CD4-positive, alpha-beta T cell (primary cell): ENCODE data around the gene PSMC3. TPM values are rescaled to one million over a fixed set of nuclear protein-coding genes. Genes with fewer than 3 reads are reported as not detected.

Experiments used
- ATAC-seq: fragments of 200-7000 bp; cut with Tn5 transposase; one replicate; pipeline ENCODE4 v1.10.0; 2022; ENCODE audit warnings: mild to moderate bottlenecking; ENCODE audit not compliant: poor library complexity
- CTCF ChIA-PET: fragments of 350-600 bp; sonication (Branson Sonifier 250); formaldehyde crosslinking; loops from one replicate; lab custom pipeline; 2021; ENCODE audit warnings: antibody characterized with exemption, inconsistent platforms; lab: Charles Lee
- POLR2A ChIA-PET: fragments of 350-600 bp; sonication (Branson Sonifier 250); formaldehyde crosslinking; loops from one replicate; lab custom pipeline; 2021; ENCODE audit warnings: antibody characterized with exemption, inconsistent platforms; lab: Charles Lee
- DNase-seq, 14 experiments: peaks; one replicate each; pipeline ENCODE4 v3.0.0-alpha.2; 2013 to 2020; ENCODE audit warnings: mixed read lengths in 2 of 14
- H3K27ac ChIP-seq, 2 donors: one replicate each; pipeline versions ENCODE4 v1.5.1 to v1.7.0; 2013; ENCODE audit warnings: low read length in 2 of 2, low read depth in 1 of 2, mild to moderate bottlenecking in 1 of 2
- H3K27me3 ChIP-seq, 2 experiments: 1 replicate in 1 of 2; 2 replicates in 1 of 2; pipeline versions ENCODE4 v1.6.1 to v1.7.0; 2013; ENCODE audit warnings: low read length in 2 of 2, control low read depth in 1 of 2, mild to moderate bottlenecking in 1 of 2, moderate library complexity in 1 of 2; ENCODE audit not compliant: insufficient read depth in 2 of 2, control insufficient read depth in 1 of 2
- H3K36me3 ChIP-seq: one replicate; pipeline ENCODE4 v1.6.1; 2013; ENCODE audit warnings: low read length, control low read depth; ENCODE audit not compliant: insufficient read depth
- H3K4me1 ChIP-seq: one replicate; pipeline ENCODE4 v1.6.1; 2013; ENCODE audit warnings: low read length, control low read depth; ENCODE audit not compliant: insufficient read depth
- H3K4me3 ChIP-seq: one replicate; pipeline ENCODE4 v1.5.1; 2013; ENCODE audit warnings: mild to moderate bottlenecking, low read length, moderate library complexity
- H3K9me3 ChIP-seq, 2 experiments: 1 replicate in 1 of 2; 2 replicates in 1 of 2; pipeline versions ENCODE4 v1.6.1 to v1.7.0; 2013; ENCODE audit warnings: low read length in 2 of 2, mild to moderate bottlenecking in 2 of 2, control low read depth in 1 of 2, moderate library complexity in 1 of 2; ENCODE audit not compliant: control insufficient read depth in 1 of 2, insufficient read depth in 1 of 2
- H3K27ac Mint-ChIP-seq: one replicate; pipeline ENCODE4 v1.8.0; 2020; ENCODE audit warnings: mixed read lengths
- H3K27me3 Mint-ChIP-seq: one replicate; pipeline ENCODE4 v1.8.0; 2021; ENCODE audit warnings: mixed read lengths
- H3K36me3 Mint-ChIP-seq: one replicate; pipeline ENCODE4 v1.8.0; 2021; ENCODE audit warnings: low read depth, mixed read lengths
- H3K4me1 Mint-ChIP-seq: one replicate; pipeline ENCODE4 v1.8.0; 2021; ENCODE audit warnings: low read depth, mixed read lengths
- H3K4me3 Mint-ChIP-seq: one replicate; pipeline ENCODE4 v1.8.0; 2020; ENCODE audit warnings: mild to moderate bottlenecking, mixed read lengths
- H3K9me3 Mint-ChIP-seq: one replicate; pipeline ENCODE4 v1.8.0; 2020; ENCODE audit warnings: mixed read lengths
- intact Hi-C, 2 experiments: fragments of 100-400 bp; cut with DNase I in 1 of 2; cut with micrococcal nuclease in 1 of 2; formaldehyde crosslinking; loops; one replicate each; pipeline versions ENCODE4 v1.15.1 to v1.9.0; 2023 to 2025; cut with DNase I, micrococcal nuclease
- total RNA-seq, 174 experiments: library from RNA in 2 of 174; stranded (reverse) in 2 of 174; gene quantifications; one replicate each; pipeline ENCODE4 v1.2.3 and lab custom pipeline; 2021 to 2026
- TF ChIP-seq, protein P1 (sequence below): fragments of 200-600 bp; IDR thresholded peaks from one replicate; pipeline ENCODE4 v1.8.0; 2022; ENCODE audit warnings: antibody characterized with exemption, mild to moderate bottlenecking

Gene PSMC3
- total RNA-seq, 2 experiments from 2014 or later = 51.3 to 59.5 TPM

DNA sequence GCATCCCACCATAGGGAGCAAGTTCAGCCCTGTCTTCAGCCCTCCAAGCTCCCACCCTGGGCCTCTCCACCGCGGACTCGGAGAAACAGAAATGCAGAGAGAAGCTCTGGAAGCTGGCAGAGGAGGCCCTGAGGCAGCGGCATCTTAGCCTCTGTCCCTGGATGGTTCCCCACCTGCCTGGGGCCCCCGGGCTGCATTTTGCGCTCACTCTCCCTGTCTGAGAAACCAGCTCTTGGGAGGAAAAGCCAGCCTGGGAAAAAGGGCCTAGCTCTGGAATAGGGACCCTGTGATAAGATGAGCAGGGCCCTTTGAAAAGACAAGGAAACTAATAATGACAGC is 35.8 kb downstream of the PSMC3 start:
- TF ChIP-seq, protein P1, sequence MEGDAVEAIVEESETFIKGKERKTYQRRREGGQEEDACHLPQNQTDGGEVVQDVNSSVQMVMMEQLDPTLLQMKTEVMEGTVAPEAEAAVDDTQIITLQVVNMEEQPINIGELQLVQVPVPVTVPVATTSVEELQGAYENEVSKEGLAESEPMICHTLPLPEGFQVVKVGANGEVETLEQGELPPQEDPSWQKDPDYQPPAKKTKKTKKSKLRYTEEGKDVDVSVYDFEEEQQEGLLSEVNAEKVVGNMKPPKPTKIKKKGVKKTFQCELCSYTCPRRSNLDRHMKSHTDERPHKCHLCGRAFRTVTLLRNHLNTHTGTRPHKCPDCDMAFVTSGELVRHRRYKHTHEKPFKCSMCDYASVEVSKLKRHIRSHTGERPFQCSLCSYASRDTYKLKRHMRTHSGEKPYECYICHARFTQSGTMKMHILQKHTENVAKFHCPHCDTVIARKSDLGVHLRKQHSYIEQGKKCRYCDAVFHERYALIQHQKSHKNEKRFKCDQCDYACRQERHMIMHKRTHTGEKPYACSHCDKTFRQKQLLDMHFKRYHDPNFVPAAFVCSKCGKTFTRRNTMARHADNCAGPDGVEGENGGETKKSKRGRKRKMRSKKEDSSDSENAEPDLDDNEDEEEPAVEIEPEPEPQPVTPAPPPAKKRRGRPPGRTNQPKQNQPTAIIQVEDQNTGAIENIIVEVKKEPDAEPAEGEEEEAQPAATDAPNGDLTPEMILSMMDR = no peak
- Histone ChIP-seq H3K36me3 (peaks cover 2% of the 10 kb centered on the region), H3K9me3 (no peaks in the 10 kb centered on the region), H3K27ac (no peak overlapping the region), H3K4me3 (no peak overlapping the region), H3K4me1 (peaks cover 65% of the 10 kb centered on the region), H3K27me3 (no peaks in the 10 kb centered on the region)
- H3K27me3 Mint-ChIP-seq = no peaks in the 10 kb centered on the region
- peak overlapping the region; percentile 74 for H3K27ac Mint-ChIP-seq
- H3K9me3 Mint-ChIP-seq = no peaks in the 10 kb centered on the region
- H3K4me1 Mint-ChIP-seq = peaks cover 45% of the 10 kb centered on the region
- H3K36me3 Mint-ChIP-seq = no peaks in the 10 kb centered on the region
- ATAC-seq = no peak
- ChIA-PET POLR2A (interaction anchor here (0.7 kb wide), 2 partner anchors 8 to 11 kb away, joined by 3 read pairs; no protein-coding TSS in a partner anchor), CTCF (no interaction called here)
- no peak for DNase-seq
- no peak overlapping the region for H3K4me3 Mint-ChIP-seq
- intact Hi-C loops = no loop called here

DNA sequence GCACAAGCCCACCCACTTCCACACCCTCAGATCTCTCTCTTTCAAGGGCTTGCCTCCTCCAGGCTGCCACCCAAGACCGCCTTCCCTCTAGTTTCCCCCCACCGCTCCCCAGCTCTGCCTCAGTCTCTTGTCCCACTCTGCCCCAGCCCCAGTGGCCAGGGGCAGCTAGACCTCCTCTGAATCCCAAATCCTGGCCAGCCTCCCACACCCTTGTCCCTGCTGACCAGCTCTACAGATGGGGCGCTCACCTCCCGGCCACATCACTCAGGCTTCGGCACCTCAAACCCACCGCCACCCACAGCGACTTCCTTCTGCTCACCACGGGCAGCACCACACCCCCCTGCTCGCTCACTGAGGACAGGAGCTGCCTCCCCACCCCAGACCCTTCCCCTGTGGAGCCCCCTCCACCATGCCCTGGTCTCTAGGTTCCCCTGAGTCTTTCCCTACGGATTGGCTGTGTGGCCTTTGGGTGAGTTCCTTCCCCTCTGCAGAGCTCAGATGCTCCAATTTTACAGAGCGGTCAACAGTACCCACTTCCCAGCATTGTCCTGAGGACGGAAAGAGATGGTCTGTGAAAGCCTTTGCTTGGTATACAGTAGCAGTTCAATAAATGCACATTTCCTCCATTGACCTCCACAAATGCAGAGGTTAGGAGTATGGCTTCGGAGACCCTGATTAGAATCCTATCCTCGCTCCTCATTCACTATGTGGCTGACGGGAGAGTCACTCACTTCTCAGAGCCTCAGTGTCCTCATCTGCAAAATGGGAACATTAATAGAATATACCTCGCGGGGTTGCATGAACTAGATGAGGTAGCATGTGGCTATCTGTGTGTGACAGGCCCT is 36.4 kb downstream of the PSMC3 start:
- no peak overlapping the region for H3K4me3 ChIP-seq
- ATAC-seq (no peak), DNase-seq (peak in 2 of 14 experiments; percentile 17 to 42)
- no peaks in the 10 kb centered on the region for H3K27me3 ChIP-seq
- Mint-ChIP-seq H3K9me3 (no peaks in the 10 kb centered on the region), H3K4me1 (peaks cover 41% of the 10 kb centered on the region), H3K4me3 (no peak overlapping the region), H3K27me3 (no peaks in the 10 kb centered on the region), H3K36me3 (no peaks in the 10 kb centered on the region), H3K27ac (no peak overlapping the region)
- peaks cover 59% of the 10 kb centered on the region for H3K4me1 ChIP-seq
- intact Hi-C loops = no loop called here
- CTCF ChIA-PET = no interaction called here
- H3K27ac ChIP-seq = no peak overlapping the region
- POLR2A ChIA-PET = interaction anchor here (0.7 kb wide), 2 partner anchors 9 to 11 kb away, joined by 3 read pairs; no protein-coding TSS in a partner anchor
- peaks cover 2% of the 10 kb centered on the region for H3K36me3 ChIP-seq
- TF ChIP-seq, protein P1 = no peak
- H3K9me3 ChIP-seq = no peaks in the 10 kb centered on the region

DNA sequence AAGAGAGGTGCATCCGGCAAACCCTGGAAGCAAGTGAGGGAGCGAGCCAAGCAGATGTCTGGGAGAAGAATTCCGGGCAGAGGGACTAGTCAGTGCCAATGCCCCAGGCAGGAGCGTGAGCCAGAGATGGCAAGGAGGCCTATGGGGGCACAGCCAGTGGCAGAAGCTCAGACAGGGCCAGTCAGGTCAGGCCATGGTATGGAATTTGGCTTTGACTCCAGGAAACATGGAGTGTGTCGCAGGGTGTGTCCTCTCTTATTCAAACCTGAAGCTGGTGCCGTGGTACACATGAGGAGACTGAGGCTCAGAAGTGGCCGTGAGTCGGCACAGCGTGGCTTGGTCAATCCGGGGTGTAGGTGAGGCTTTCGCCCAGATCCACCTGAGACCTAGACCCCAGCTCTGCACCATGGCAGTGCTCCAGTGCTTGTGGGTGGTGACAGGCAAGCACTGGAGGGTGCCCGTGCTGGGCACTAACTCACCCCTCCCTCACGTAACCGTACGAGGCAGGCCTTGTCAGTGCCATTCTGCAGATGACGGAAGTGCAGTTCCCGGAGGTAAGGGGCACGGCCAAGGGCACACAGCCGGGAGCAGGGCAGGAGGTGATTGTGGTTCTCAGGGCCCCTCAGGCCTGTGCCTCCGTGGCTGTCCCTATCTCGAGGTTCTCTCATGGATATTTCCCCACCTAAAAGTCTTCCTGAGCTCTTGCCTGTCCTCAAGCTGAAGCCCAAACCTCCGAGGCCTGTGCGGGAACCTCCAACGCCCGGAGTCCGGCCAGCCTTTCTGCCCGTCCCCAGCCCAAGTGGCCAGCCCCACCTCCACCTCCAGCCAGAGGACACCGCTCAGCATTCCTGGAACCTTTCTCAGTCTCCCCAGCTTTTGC is 37.3 kb downstream of the PSMC3 start:
- Mint-ChIP-seq H3K4me1 (peaks cover 32% of the 10 kb centered on the region), H3K27me3 (no peaks in the 10 kb centered on the region), H3K36me3 (no peaks in the 10 kb centered on the region), H3K9me3 (no peaks in the 10 kb centered on the region), H3K4me3 (no peak overlapping the region), H3K27ac (no peak overlapping the region)
- intact Hi-C loops = no loop called here
- POLR2A ChIA-PET = interaction anchor here (0.7 to 1.1 kb wide), 2 partner anchors 11 kb away, joined by 4 read pairs; no protein-coding TSS in a partner anchor
- TF ChIP-seq, protein P1 = no peak
- no peak overlapping the region for H3K27ac ChIP-seq
- H3K4me3 ChIP-seq = no peak overlapping the region
- H3K36me3 ChIP-seq = peaks cover under 1% of the 10 kb centered on the region
- H3K4me1 ChIP-seq = peaks cover 50% of the 10 kb centered on the region
- CTCF ChIA-PET = no interaction called here
- H3K9me3 ChIP-seq = no peaks in the 10 kb centered on the region
- DNase-seq (no peak), ATAC-seq (no peak)
- no peaks in the 10 kb centered on the region for H3K27me3 ChIP-seq
